IPS-20b (cell line): ENCODE results near the gene MTRFR.
A peak's percentile ranks its signal among the peaks of the same experiment; 100 is the strongest.

Experiments used
- H3K27ac ChIP-seq: one replicate; pipeline ENCODE4 v1.5.1; 2013; ENCODE audit warnings: low read length
- H3K27me3 ChIP-seq: 2 replicates; pipeline ENCODE4 v1.6.1; 2013; ENCODE audit warnings: mild to moderate bottlenecking, low read length, inconsistent platforms; ENCODE audit not compliant: insufficient read depth
- H3K36me3 ChIP-seq: 2 replicates; pipeline ENCODE4 v1.6.1; 2013; ENCODE audit warnings: low read depth, mild to moderate bottlenecking, inconsistent platforms, low read length, moderate library complexity; ENCODE audit not compliant: insufficient read depth
- H3K4me1 ChIP-seq: 2 replicates; pipeline ENCODE4 v1.6.1; 2013; ENCODE audit warnings: mild to moderate bottlenecking, control low read depth, inconsistent platforms, low read length, moderate library complexity; ENCODE audit not compliant: insufficient read depth
- H3K4me3 ChIP-seq: 2 replicates; pipeline ENCODE4 v1.5.1; 2013; ENCODE audit warnings: mild to moderate bottlenecking, low read length, inconsistent platforms
- H3K9ac ChIP-seq: 2 replicates; pipeline ENCODE4 v1.6.1; 2013; ENCODE audit warnings: low read depth, mild to moderate bottlenecking, inconsistent platforms, low read length, moderate library complexity
- H3K9me3 ChIP-seq: 2 replicates; pipeline ENCODE4 v1.6.1; 2013; ENCODE audit warnings: mild to moderate bottlenecking, low read depth, low read length, inconsistent platforms; ENCODE audit not compliant: insufficient read depth

The MTRFR gene

DNA sequence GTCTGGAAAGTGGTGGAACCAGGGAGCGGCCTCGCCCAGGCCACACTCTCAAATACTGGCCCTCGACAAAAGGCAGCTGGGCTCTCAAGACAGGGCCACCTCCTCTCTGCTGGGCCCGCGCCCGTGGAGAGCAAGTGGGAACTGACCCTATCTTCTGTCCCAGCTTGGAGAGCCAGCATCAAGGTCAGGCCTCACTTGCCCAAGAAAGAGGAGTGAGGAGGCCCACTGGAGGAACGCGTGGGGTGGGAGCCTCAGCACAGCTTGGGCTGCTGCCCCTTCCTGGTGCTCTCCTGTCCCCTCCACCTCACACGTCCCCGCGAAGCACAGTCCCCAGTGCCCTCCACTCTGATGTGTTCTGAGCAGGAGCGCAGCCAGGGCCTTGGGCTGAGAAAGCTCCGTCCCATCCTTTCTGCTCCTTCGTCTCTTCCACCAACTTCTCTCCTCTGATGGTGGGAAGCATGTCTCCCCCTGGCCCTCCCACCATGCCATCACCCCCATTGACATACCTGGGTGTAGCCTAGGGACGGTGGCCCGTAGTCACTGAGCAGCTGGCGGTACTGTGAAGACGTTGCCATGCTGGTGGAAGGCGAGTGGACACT, 33.5 kb downstream of the MTRFR start:
- Histone ChIP-seq H3K36me3 (peaks cover 63% of the 10 kb centered on the region), H3K27ac (no peak overlapping the region), H3K4me1 (peaks cover 13% of the 10 kb centered on the region; the same call in 1 of the 2 replicates), H3K27me3 (no peaks in the 10 kb centered on the region), H3K9me3 (no peaks in the 10 kb centered on the region), H3K9ac (no peak overlapping the region), H3K4me3 (no peak overlapping the region)

DNA sequence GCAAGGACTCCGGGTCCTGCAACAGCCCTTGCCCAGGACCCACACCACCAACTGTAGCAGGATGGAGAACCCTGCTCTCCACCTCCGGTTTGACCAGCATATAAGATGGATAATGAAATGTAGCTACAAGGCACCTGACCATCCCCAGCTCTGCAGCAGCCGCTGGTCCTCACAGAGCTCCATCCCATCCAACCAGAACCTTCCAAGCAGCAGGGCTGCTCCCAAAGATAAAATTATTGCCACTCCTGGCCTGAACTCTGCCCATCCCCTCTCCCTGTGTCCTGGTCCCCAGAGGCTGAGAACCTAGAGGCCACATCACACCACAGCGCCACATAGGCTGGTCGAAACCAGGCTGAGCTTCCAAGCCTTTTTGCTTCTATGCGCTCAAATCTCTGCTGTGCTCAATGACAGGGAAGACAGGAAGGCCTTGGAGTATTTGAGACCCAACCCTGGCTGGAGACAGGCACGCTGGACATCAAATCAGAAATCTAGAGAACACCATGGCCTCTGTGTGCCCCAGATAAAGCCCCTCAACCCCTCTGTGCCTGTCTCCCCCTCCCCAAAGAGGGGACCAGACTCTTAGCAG, 34.2 kb downstream of the MTRFR start:
- Histone ChIP-seq H3K9ac (no peak overlapping the region), H3K4me3 (no peak overlapping the region), H3K9me3 (no peaks in the 10 kb centered on the region), H3K27ac (no peak overlapping the region), H3K4me1 (peaks cover 10% of the 10 kb centered on the region; the same call in 1 of the 2 replicates), H3K36me3 (peaks cover 57% of the 10 kb centered on the region), H3K27me3 (no peaks in the 10 kb centered on the region)

DNA sequence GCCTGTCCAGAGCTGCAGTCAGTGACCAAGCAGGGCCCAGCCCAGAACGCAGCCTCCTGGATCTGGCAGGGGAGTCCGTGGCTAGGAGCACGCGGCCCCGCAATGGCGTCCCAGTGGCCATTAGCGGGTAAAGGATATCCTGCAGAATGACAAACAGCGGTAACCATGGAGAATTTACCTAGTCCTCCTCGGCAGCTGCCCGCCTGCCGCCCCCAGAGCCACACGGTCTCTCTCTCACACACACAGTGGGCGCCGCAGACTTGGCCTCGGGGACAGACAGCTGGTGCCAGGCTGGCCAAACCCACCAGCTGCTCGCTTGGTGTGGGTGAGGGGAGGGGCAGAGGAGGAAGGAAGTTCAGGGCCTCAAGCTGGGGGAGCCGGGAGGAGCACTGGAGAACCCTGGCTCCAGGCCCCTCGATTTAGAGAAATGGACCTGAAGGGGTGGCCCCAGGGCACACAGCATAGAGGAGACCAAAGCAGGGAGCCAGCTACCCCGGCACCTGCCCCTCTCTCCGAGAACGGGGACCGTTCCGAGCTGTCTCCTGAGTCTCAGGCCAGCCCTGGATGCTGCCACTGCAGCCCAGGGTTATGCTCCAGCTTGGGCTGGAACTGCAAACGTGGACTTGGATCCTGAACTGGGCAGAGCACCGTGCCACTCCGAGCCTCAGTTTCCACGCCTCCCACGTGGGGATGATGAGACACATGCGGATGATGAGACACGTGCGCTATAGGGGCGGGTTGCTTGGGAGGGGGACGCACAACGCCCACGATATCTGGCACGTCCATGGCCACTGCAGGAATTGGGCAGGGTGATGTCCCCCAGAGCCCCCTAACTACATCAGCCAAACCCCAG, 35.0 kb downstream of the MTRFR start:
- Histone ChIP-seq H3K4me3 (no peak overlapping the region), H3K9me3 (no peaks in the 10 kb centered on the region), H3K9ac (peak overlapping the region; percentile 100; the same call in 1 of the 2 replicates), H3K36me3 (peaks cover 49% of the 10 kb centered on the region), H3K4me1 (peaks cover 14% of the 10 kb centered on the region; the same call in 1 of the 2 replicates), H3K27me3 (no peaks in the 10 kb centered on the region), H3K27ac (peak overlapping the region; percentile 95)

DNA sequence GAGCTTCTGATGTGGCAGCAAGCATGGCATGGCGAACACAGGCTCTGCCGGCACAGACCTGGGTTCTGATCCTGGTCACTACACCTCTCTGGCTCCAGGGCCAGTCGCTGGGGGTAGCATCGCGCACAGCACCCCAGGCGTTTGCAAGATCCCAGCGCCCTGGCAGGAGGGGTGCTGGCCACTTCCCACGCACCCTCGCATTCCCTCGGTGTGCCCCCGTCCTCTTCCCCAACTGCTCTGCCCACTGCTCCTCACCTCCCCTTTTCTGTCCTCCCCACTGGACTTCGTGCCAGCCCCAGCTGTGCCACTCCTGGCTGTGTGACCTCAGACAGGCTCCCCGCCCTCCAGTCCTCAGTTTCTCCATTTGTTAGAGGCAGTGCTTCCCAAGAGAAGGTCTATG, 35.6 kb downstream of the MTRFR start:
- Histone ChIP-seq H3K4me3 (peak overlapping the region; percentile 79; the same call in 1 of the 2 replicates), H3K36me3 (peaks cover 42% of the 10 kb centered on the region), H3K4me1 (peaks cover 14% of the 10 kb centered on the region; the same call in 1 of the 2 replicates), H3K27ac (peak overlapping the region; percentile 95), H3K9ac (peak overlapping the region; percentile 100), H3K27me3 (no peaks in the 10 kb centered on the region), H3K9me3 (no peaks in the 10 kb centered on the region)

DNA sequence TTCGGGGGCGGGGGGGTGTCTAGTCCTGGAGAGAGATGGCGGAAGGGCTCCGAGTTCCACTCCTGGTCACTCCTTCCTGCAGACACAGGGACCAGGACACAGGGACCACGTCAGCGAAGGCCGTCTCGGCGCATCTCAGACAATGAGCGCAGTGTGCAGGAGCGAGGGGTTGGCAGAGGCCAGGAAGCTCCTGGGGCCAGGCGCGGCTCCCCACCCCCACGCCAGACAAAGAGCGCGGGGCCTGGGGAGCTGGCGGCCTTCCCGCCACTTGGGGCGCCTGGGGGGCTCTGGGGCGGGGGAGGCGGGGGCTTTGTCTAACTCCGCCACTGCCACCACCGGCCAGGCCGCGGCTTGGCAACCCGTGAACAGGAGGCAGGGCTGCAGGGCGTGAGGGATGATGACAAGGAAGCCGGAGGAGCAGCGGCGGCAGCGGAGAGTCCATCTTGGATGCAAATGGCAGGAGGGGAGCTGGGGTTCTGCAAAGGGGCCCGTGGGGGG, 36.2 kb downstream of the MTRFR start:
- Histone ChIP-seq H3K4me1 (peaks cover 14% of the 10 kb centered on the region; the same call in 1 of the 2 replicates), H3K9me3 (no peaks in the 10 kb centered on the region), H3K9ac (peak overlapping the region; percentile 100), H3K27ac (peak overlapping the region; percentile 95), H3K36me3 (peaks cover 38% of the 10 kb centered on the region), H3K27me3 (no peaks in the 10 kb centered on the region), H3K4me3 (peak overlapping the region; percentile 79)

DNA sequence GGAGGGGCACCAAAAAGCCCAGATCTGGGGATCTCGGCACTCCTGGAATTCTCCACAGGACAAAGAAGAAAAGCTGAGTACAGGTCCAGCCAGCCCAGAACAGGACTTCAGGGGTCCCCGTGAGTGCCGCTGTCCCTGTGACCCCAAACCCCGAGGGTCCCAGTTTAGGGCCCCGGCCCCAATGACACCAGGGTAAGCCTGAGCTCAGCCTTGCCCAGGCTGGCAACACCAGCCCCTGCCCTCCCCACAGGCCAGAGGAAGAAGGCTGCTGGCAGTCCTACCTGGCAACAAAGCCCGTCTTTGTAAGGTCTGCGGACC, 36.6 kb downstream of the MTRFR start:
- Histone ChIP-seq H3K4me3 (peak overlapping the region; percentile 79), H3K27me3 (no peaks in the 10 kb centered on the region), H3K9me3 (no peaks in the 10 kb centered on the region), H3K9ac (peak overlapping the region; percentile 100), H3K4me1 (peaks cover 14% of the 10 kb centered on the region; the same call in 1 of the 2 replicates), H3K27ac (peak overlapping the region; percentile 26), H3K36me3 (peaks cover 34% of the 10 kb centered on the region)

DNA sequence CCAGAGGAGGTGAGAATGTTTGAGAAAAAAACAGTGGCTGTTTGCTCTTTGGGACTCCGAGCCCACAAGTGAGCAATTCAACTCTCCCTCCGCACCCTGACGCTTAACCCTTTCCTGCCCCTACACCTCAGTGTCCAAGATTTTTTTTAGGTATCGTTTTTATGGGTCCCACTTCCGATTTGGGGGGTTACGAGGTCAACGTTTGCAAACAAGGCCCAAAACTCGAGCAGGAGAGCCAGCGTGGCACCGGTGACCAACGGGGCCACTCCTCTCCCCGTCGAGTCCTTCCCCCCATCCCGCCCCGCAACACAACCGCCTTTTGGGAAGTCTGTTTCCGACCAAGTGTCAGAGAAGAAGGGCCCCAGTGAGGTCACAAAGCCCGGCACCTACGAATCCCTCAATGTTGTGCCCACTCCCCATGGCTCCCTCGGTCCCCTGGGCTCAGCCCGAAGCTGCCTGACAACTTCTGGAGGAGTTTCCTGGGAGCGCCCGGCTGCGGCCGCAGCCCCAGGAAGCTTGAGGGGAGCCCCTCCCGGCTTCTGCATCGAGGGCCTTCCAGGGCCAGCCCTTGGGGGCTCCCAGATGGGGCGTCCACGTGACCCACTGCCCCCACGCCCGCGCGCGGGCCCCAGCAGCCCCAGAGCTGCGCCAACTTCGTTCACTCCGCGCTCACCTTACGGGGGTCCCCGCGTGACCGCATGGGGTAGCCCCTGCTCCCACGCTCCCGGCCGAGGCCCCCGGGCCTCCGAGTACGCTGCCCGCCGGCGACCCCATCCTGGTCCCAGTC, 37.2 kb downstream of the MTRFR start:
- Histone ChIP-seq H3K9me3 (no peaks in the 10 kb centered on the region), H3K27me3 (no peaks in the 10 kb centered on the region), H3K4me3 (peak overlapping the region; percentile 79), H3K27ac (peak overlapping the region; percentile 26), H3K4me1 (peaks cover 14% of the 10 kb centered on the region; the same call in 1 of the 2 replicates), H3K9ac (peak overlapping the region; percentile 100), H3K36me3 (peaks cover 28% of the 10 kb centered on the region)

DNA sequence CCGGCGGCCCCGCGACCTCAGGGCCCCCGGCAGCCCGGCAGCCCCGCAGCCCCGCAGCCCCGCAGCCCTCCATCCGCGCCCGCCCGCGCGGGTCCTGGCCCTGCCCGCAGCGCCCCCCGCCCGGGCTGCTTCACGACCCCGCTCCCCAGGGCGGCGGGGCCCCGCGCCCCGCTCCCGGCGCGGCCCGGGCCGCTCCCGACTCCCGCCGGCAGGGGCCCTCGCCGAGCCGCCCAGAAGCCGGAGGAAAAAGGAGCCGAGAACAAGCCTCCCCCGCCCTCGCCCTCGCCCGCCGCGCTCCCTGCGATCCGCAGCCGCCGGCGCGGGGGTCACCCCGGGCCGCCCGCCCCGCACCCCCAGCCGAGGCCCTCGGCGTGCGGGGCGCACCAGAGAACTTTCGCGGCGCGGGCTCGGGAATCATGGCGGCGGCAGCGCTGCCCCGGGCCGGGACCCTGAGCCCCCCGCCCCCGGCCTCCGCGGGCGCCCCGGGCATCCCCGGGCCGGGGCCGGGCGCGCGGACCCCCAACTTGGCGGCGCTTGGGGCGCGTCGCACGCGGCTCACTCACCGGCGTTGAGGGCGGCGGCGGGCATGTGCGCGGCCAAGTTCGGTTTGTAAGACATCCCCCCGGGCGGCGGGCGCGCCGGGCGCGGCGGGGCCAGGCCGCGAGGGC, 37.9 kb downstream of the MTRFR start:
- Histone ChIP-seq H3K36me3 (peaks cover 23% of the 10 kb centered on the region), H3K9me3 (no peaks in the 10 kb centered on the region), H3K9ac (peak overlapping the region; percentile 100; the same call in 1 of the 2 replicates), H3K27ac (no peak overlapping the region), H3K4me1 (peaks cover 14% of the 10 kb centered on the region; the same call in 1 of the 2 replicates), H3K4me3 (peak overlapping the region; percentile 79; the same call in 1 of the 2 replicates), H3K27me3 (no peaks in the 10 kb centered on the region)

DNA sequence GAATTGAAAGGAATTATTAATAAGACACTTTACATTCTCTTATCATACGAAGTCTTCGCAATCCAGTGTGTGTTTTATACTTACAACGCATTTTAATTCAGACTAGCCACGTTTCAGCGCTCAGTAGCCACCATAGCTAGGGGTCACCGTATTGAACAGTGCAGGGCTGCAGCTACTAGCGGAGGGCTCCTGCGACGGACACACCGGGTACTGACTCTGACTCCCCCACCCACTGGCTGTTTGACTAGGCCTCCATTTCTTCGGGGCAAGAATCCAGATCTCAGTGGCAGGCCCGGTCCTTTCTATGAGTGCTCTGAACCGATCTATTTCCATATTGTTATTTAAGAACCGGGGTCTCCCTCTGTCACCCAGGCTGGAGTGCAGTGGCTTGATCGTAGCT, 39.9 kb downstream of the MTRFR start:
- H3K36me3 ChIP-seq, result peaks cover 7% of the 10 kb centered on the region; the same call in 1 of the 2 replicates
- H3K4me1 ChIP-seq, result peaks cover 14% of the 10 kb centered on the region; the same call in 1 of the 2 replicates
- H3K27ac ChIP-seq, result no peak overlapping the region
- no peaks in the 10 kb centered on the region for H3K9me3 ChIP-seq
- no peak overlapping the region; the same call in 1 of the 2 replicates for H3K9ac ChIP-seq
- no peaks in the 10 kb centered on the region for H3K27me3 ChIP-seq
- no peak overlapping the region for H3K4me3 ChIP-seq

DNA sequence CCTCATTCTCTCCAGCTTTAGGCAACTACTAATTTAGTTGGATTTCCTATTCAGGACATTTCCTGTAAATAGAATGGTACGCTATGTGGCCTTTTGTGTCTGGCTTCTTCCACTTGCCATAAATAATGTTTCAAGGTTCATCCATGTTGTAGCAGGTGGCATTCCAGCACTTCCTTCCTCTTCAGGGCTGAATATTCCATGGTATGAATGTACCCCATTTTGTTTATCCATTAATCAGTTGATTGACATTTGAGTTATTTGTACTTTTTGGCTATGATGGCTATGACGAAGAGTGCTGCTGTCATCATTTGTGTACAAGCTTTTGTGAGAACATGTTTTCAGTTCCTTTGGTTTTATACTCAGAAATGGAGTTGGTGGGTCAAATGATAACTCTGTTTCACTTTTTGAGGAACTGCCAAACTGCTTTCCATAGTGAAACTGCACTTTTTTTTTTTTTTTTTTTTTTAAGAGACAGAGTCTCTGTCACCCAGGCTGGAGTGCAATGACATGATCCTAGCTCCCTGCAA, 44.9 kb downstream of the MTRFR start:
- Histone ChIP-seq H3K27ac (no peak overlapping the region), H3K9ac (no peak overlapping the region), H3K9me3 (no peaks in the 10 kb centered on the region), H3K4me3 (no peak overlapping the region), H3K36me3 (no peaks in the 10 kb centered on the region), H3K27me3 (no peaks in the 10 kb centered on the region), H3K4me1 (no peaks in the 10 kb centered on the region; the same call in 1 of the 2 replicates)
